ENCODE results near the gene MAPK13.

- TF ChIP-seq ZNF70 (CRISPR knock-in tag; IDR thresholded peaks at IDR 0.05) (no peak), OSR1 (CRISPR knock-in tag; IDR thresholded peaks at IDR 0.05) (no peak)
These were observed 576 bp downstream of the MAPK13 start for GRCh38 chr6:36130667-36131510.

Measured in SK-N-SH treated with all-trans-retinoic acid at 6 μM for 48 hours (cell line).